ENCODE measurements around the gene STK32B.

STK32B gene

GRCh38 chr4:5532100-5532499 is 480.8 kb downstream of the STK32B start:
- no peak for DNase-seq (ENCODE audit: low read depth)

GRCh38 chr4:5539584-5539983 is 488.3 kb downstream of the STK32B start:
- no peak for DNase-seq (ENCODE audit: low read depth)

- DNase-seq (ENCODE audit: low read depth) = no peak
Measured at GRCh38 chr4:5541169-5541568, 489.9 kb downstream of the STK32B start.

GRCh38 chr4:5543681-5544080 is 492.4 kb downstream of the STK32B start:
- no peak for DNase-seq (ENCODE audit: low read depth)

- DNase-seq (ENCODE audit: low read depth) = no peak
Measured at GRCh38 chr4:5544762-5545161, 493.5 kb downstream of the STK32B start.

- no peak for DNase-seq (ENCODE audit: low read depth)
Measured at GRCh38 chr4:5545271-5545670, 494.0 kb downstream of the STK32B start.

GRCh38 chr4:5547651-5548249 is 496.5 kb downstream of the STK32B start:
- no peak for DNase-seq (ENCODE audit: low read depth)

All from activated T-cell treated with anti-CD3 and anti-CD28 coated beads for 24 hours (primary cell).